GM12874 (cell line): ENCODE measurements around the gene SCYGR7.

Experiments
- CTCF ChIP-seq: IDR thresholded peaks from 2 replicates; pipeline ENCODE4 v1.5.1; 2011; ENCODE audit warnings: low read depth, mild to moderate bottlenecking, control low read depth, low read length, moderate library complexity; ENCODE audit not compliant: insufficient read depth

Gene SCYGR7

GRCh38 chr2:227728035-227728434, at the start of gene SCYGR7:
Gene SCYGR7, plus strand, starts transcription at chr2:227728335. Its CDS starts 0 bp downstream, at chr2:227728335.
- TF ChIP-seq CTCF = no peak

- TF ChIP-seq CTCF = no peak
Measured at GRCh38 chr2:227684258-227684657, 43.9 kb upstream of the SCYGR7 start.

GRCh38 chr2:227687189-227687588, 40.9 kb upstream of the SCYGR7 start:
- no peak for TF ChIP-seq CTCF

- no peak for TF ChIP-seq CTCF
Measured at GRCh38 chr2:227696990-227697679, 31.0 kb upstream of the SCYGR7 start.

GRCh38 chr2:227701556-227701955, 26.6 kb upstream of the SCYGR7 start:
- no peak for TF ChIP-seq CTCF

GRCh38 chr2:227703280-227703732, 24.8 kb upstream of the SCYGR7 start:
- no peak for TF ChIP-seq CTCF

- TF ChIP-seq CTCF = no peak
Measured at GRCh38 chr2:227703961-227704360, 24.2 kb upstream of the SCYGR7 start.
